EH (cell line): ENCODE data around the gene SNX10.

Experiments used
- DNase-seq: peaks from one replicate; pipeline ENCODE4 v3.0.0-alpha.2; 2015; ENCODE audit warnings: low read depth

The SNX10 gene

GRCh38 chr7:26298472-26299058 is 6.9 kb downstream of the SNX10 start:
- DNase-seq = no peak

- DNase-seq = no peak
These were observed 13.6 kb downstream of the SNX10 start for GRCh38 chr7:26305090-26305868.

- no peak for DNase-seq
These were observed 14.4 kb downstream of the SNX10 start for GRCh38 chr7:26305869-26306665.

GRCh38 chr7:26306790-26307189 is 15.1 kb downstream of the SNX10 start:
- no peak for DNase-seq

- DNase-seq = no peak
These were observed 15.6 kb downstream of the SNX10 start for GRCh38 chr7:26307226-26307625.

GRCh38 chr7:26307791-26308190 is 16.1 kb downstream of the SNX10 start:
- no peak for DNase-seq

GRCh38 chr7:26308551-26308950 is 16.9 kb downstream of the SNX10 start:
- DNase-seq = no peak

GRCh38 chr7:26309089-26309488 is 17.4 kb downstream of the SNX10 start:
- no peak for DNase-seq

GRCh38 chr7:26311798-26312197 is 20.1 kb downstream of the SNX10 start:
- no peak for DNase-seq

GRCh38 chr7:26317211-26317610 is 25.5 kb downstream of the SNX10 start:
- DNase-seq = no peak

GRCh38 chr7:26318921-26319320 is 27.3 kb downstream of the SNX10 start:
- DNase-seq = no peak

- no peak for DNase-seq
These were observed 28.0 kb downstream of the SNX10 start for GRCh38 chr7:26319636-26320035.

GRCh38 chr7:26320878-26321277 is 29.2 kb downstream of the SNX10 start:
- DNase-seq = no peak

- no peak for DNase-seq
These were observed 29.8 kb downstream of the SNX10 start for GRCh38 chr7:26321435-26321834.

GRCh38 chr7:26326211-26326610 is 34.5 kb downstream of the SNX10 start:
- no peak for DNase-seq

- no peak for DNase-seq
These were observed 37.1 kb downstream of the SNX10 start for GRCh38 chr7:26328498-26329390.

GRCh38 chr7:26329520-26330255 is 38.0 kb downstream of the SNX10 start:
- DNase-seq = no peak

GRCh38 chr7:26331113-26331512 is 39.5 kb downstream of the SNX10 start:
- DNase-seq = no peak

- DNase-seq = no peak
These were observed 40.1 kb downstream of the SNX10 start for GRCh38 chr7:26331789-26332188.

- no peak for DNase-seq
These were observed 41.0 kb downstream of the SNX10 start for GRCh38 chr7:26332698-26333097.

GRCh38 chr7:26334166-26334859 is 42.7 kb downstream of the SNX10 start:
- DNase-seq = no peak
